ENCODE measurements around the gene BIRC7. TPM values are rescaled to one million over a fixed set of nuclear protein-coding genes. Genes with fewer than 3 reads are reported as not detected.

BIRC7 gene
- polyA plus RNA-seq, 3 donors from 2014 or later, result not detected

DNA sequence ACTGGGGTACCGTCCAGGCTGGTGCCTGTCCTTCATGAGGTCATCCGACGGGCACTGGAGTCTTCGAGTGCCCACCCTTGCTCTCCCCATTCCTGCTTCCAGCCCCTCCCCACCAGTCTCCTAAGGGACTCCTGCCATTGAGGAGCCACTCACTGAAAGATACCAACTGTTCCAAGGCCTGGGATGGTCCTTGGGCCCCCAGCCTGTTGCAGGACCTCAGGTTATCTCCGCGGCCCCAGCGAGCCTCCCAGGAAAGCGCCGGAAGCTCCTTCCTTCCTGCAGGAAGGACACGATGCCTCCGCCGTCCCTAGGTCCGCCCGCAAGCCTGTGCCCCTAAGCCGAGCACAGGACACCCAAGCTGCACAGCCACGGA lies 17.3 kb downstream of the BIRC7 start:
- Mint-ChIP-seq H3K36me3 (no peaks in the 10 kb centered on the region), H3K9me3 (no peaks in the 10 kb centered on the region), H3K4me3 (peak overlapping the region in 2 of 5 donors; percentile 24 to 38), H3K4me1 (peaks cover 0 to 4% of the 10 kb centered on the region in 2 donors), H3K27ac (no peak overlapping the region), H3K27me3 (ENCODE audit: low read depth in 3 of 3) (peaks cover 15 to 18% (median 18%) of the 10 kb centered on the region in 3 donors)
- no peak for DNase-seq

DNA sequence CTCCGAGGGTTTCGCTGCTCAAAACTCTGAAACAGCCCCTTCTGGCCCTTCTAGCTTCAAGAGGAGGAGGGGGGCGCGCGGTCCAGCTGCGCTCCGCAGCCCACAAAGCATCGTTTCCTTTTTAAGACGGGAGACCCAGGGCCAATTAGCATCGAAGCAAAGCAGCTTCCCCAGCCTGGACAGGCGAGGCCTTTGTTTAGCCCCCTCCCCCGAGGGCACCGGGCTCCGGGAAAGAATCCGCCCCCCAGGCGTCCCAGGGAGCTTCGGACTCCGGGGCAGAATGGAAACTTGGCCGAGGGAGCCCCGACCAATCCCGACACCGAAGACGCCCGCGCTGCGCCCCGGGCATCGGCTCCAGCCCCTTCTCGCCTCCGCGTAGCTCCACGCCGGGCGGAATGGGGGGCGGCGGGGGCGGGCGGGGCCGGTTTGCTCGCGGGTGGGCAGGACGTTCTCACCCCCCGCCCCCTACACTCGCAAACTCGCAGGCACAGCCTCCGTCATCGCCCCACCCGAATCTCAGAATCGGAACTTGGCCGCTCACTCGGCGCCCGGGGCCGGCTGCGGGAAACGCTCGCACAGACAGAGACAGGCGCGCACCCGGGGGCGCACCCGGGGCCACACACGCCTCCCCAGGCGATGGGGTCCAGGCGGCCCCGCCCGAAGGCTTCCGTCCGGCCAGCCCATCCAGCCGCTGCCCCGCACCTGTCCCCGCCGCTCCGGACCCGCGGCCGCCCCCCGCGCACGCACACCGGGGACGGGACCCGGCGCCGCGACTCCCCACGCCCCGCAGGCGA lies 17.9 kb downstream of the BIRC7 start:
- no peaks in the 10 kb centered on the region for H3K9me3 Mint-ChIP-seq
- peaks cover 0 to 4% of the 10 kb centered on the region in 2 donors for H3K4me1 Mint-ChIP-seq
- no peaks in the 10 kb centered on the region for H3K36me3 Mint-ChIP-seq
- H3K4me3 Mint-ChIP-seq, result no peak overlapping the region
- no peak for DNase-seq
- no peak overlapping the region for H3K27ac Mint-ChIP-seq
- H3K27me3 Mint-ChIP-seq (ENCODE audit: low read depth in 3 of 3), result peaks cover 15 to 17% (median 15%) of the 10 kb centered on the region in 3 donors

DNA sequence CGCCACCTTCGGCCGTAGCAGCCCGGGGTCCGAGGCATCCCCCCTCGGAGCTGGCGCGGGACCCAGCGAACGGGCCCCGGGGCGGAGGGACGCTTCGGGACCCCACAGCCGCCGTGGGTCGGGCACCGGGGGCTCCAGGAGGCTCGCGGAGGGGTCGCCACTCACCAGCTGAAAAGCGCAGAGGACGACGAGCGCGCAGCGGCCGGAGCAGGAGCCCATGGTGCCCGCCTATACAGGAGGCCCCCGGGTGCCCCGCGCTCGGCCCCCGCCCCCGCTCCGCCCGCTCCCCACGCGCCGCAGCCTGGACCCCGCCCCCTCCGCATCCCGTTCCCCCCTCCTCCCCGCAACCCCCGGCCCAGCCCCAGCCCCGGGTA lies 18.5 kb downstream of the BIRC7 start, which contains the start of gene NKAIN4:
NKAIN4 (minus strand) TSS at position 232 of the 374 bp plus-strand sequence; CDS start at position 219, 13 bp downstream.
- H3K4me3 Mint-ChIP-seq, result peak within 1 kb of the TSS in 1 of 5 donors; percentile 20
- H3K27ac Mint-ChIP-seq, result no peak within 1 kb of the TSS
- peaks cover 14 to 15% (median 14%) of the 10 kb centered on the region in 3 donors for H3K27me3 Mint-ChIP-seq (ENCODE audit: low read depth in 3 of 3)
- no peaks in the 10 kb centered on the region for H3K36me3 Mint-ChIP-seq
- H3K4me1 Mint-ChIP-seq, result peaks cover 0 to 4% of the 10 kb centered on the region in 2 donors
- no peaks in the 10 kb centered on the region for H3K9me3 Mint-ChIP-seq
- no peak for DNase-seq

DNA sequence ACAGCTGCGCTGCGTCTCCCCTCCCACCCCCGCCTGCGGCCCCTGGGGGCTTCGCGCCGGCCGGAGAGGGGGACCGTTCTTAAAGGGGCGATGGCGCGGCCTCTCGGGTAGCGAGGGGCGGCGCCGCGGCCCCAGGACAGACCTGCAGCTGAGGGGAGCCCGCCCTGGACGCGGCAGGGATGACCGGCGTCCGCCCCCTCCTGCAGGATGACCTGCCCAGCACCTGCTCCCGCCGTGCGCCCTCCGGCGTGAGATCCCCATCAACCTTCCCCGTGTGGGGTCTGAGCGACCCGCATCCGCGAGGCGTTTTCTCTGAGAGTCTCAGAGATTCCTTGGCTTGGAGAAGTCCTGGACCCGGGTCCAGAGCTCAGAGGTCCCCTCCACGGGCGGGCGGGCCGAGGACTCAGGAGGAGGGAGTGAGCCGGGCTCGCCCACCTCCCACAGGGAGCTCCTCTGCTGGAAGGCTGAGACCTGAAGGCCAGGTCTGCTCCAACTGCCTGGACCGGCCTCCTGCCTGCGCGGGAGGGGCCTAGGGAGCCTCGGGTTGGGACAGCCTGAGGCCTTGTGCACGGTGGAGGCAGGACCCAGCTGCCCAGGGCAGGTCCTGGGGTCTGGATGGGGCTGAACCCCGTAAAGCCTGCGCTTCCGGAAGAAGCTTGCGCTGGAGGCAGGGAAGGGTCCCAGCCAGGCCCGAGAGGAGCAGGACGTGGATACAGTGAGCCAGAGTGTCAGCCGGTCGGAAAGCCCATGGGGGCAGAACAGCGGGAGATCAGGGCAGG lies 19.1 kb downstream of the BIRC7 start:
- Mint-ChIP-seq H3K27me3 (ENCODE audit: low read depth in 3 of 3) (peaks cover 14 to 15% (median 14%) of the 10 kb centered on the region in 3 donors), H3K4me1 (peaks cover 0 to 4% of the 10 kb centered on the region in 2 donors), H3K36me3 (no peaks in the 10 kb centered on the region), H3K9me3 (no peaks in the 10 kb centered on the region), H3K4me3 (peak overlapping the region in 1 of 5 donors; percentile 20), H3K27ac (no peak overlapping the region)
- DNase-seq, result no peak

DNA sequence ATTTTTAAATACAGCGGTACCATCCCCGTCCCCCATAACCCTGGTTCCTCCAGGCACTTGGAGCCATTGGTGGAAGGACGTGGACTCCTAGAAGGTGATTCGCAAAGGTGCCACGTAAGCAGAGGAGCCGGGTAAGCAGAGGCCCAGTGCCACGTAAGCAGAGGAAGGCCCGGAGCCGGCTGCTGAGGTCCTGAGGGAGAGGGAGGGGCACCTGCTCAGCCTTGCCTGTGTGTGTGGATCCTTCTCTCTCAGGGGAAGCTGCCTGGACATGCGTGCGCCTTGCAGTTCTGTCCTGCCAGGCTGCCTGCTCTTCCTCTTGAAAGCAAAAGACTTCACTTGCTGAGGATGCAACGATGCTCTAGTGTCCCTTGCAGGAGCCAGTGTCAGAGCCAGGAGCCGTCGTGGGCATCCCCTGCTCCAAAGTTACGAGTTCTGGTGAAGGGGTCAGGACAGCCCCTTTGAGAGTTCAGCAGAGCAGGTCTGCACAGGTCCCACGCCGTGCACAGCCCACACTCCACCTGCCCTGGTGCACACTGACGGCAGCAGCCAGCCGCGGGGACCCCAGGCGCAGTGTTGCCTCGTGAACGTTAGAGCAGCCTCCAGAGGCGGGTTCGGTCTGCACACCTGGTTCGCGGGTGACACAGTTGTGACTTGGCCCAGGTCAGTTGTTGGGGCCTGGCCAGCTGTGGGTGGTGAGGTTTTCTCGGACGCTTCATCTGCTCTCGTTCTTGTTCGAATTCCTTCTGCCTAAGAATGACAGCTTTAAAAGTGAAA lies 20.4 kb downstream of the BIRC7 start:
- no peak for DNase-seq
- no peaks in the 10 kb centered on the region for H3K9me3 Mint-ChIP-seq
- no peak overlapping the region for H3K4me3 Mint-ChIP-seq
- H3K36me3 Mint-ChIP-seq, result no peaks in the 10 kb centered on the region
- H3K4me1 Mint-ChIP-seq, result peaks cover 0 to 4% of the 10 kb centered on the region in 2 donors
- H3K27me3 Mint-ChIP-seq (ENCODE audit: low read depth in 3 of 3), result peaks cover 13 to 15% (median 13%) of the 10 kb centered on the region in 3 donors
- no peak overlapping the region for H3K27ac Mint-ChIP-seq

DNA sequence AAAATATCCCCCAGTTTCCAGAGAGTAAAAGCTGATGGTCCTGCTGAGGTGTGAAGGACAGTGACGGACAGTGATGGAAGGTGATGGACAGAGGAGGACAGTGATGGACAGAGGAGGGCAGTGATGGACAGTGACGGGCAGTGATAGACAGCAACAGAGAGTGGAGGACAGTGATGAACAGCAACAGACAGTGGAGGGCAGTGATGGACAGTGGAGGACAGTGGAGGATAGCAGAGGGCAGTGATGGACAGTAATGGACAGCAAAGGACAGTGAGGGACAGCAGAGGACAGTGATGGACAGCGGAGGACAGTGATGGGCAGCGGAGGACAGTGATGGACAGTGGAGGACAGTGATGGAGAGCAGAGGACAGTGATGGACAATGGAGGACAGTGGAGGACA lies 21.2 kb downstream of the BIRC7 start:
- Mint-ChIP-seq H3K36me3 (no peaks in the 10 kb centered on the region), H3K9me3 (no peaks in the 10 kb centered on the region), H3K27me3 (ENCODE audit: low read depth in 3 of 3) (peaks cover 10 to 15% (median 13%) of the 10 kb centered on the region in 3 donors), H3K27ac (peak overlapping the region in 1 of 6 donors; percentile 19), H3K4me3 (no peak overlapping the region), H3K4me1 (peaks cover 0 to 6% of the 10 kb centered on the region in 2 donors)
- DNase-seq, result no peak

DNA sequence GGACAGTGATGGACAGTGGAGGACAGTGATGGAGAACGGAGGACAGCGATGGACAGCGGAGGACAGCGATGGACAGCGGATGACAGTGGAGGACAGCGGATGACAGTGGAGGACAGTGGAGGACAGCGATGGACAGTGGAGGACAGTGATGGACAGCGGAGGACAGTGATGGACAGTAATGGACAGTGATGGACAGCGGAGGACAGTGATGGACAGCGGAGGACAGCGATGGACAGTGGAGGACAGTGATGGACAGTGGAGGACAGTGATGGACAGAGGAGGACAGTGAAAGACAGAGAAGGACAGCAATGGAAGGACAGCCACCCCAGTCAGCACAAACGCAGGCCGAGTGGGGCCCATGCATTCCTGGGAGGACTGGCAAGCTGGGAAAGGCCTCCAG lies 21.9 kb downstream of the BIRC7 start:
- Mint-ChIP-seq H3K36me3 (no peaks in the 10 kb centered on the region), H3K4me1 (peaks cover 0 to 8% of the 10 kb centered on the region in 2 donors), H3K4me3 (no peak overlapping the region), H3K27me3 (ENCODE audit: low read depth in 3 of 3) (peaks cover 9 to 15% (median 9%) of the 10 kb centered on the region in 3 donors), H3K9me3 (no peaks in the 10 kb centered on the region), H3K27ac (no peak overlapping the region)
- no peak for DNase-seq

DNA sequence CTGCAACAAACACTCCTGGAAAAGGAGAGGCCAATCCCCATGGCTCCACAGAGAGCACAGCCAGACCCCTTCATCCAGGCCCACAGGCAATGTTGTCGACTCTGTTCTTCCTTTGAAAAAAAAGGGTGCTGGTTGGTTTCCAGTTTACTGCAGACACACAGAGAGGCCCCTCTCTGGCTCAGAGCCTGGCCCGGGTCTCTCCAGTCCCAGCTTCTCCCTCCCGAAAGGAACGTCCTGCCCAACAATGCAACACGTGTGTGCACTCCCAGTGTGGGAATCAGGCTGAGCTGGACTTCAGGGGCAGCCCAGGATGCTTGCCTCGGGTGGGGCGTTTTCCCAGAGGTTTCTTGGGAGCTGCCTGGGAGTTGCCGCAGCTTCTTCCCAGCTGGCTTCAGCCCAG lies 23.1 kb downstream of the BIRC7 start:
- peaks cover 2 to 13% (median 4%) of the 10 kb centered on the region in 3 donors for H3K27me3 Mint-ChIP-seq (ENCODE audit: low read depth in 3 of 3)
- no peak overlapping the region for H3K27ac Mint-ChIP-seq
- peaks cover 0 to 4% of the 10 kb centered on the region in 2 donors for H3K4me1 Mint-ChIP-seq
- no peak for DNase-seq
- H3K4me3 Mint-ChIP-seq, result no peak overlapping the region
- no peaks in the 10 kb centered on the region for H3K36me3 Mint-ChIP-seq
- H3K9me3 Mint-ChIP-seq, result no peaks in the 10 kb centered on the region

DNA sequence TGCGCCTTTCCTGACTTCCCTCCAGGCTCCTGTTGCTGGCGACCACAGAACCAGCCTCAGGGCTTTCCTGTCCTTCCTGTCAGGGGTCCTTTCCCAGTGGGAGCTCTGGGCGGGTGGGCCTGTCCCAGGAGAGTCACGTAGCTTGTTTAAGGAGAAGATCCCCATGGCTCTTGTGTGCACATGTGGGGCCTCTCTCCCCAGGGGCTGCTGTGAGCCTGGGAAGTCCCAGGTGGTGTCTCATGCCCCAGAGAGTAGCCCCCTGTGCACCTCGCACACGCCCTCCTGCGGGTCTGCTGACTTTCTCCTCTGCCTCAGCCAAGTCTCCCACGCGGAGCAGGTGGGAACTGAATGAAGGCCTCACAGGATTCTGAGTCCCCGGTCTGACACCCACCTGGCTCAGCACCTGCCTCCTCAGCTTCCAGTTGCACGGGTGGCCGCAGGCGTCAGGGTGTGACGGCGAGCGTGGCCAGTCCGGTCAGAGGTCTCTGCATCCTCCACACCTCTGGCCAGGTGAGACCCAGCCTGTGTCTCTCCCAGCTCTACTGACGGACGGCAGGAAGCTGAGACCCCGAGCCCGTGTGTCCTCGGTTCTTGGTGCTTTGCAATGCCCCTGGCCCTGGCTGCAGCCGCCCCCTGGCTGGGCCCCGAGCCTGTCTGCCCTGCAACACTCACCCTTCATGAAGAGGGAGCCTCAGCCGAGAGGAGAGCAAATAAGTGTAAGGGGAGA lies 24.2 kb downstream of the BIRC7 start:
- Mint-ChIP-seq H3K36me3 (no peaks in the 10 kb centered on the region), H3K27ac (no peak overlapping the region), H3K27me3 (ENCODE audit: low read depth in 3 of 3) (peaks cover 2 to 16% (median 2%) of the 10 kb centered on the region in 3 donors), H3K4me3 (no peak overlapping the region), H3K4me1 (peaks cover 0 to 4% of the 10 kb centered on the region in 2 donors), H3K9me3 (no peaks in the 10 kb centered on the region)
- no peak for DNase-seq

DNA sequence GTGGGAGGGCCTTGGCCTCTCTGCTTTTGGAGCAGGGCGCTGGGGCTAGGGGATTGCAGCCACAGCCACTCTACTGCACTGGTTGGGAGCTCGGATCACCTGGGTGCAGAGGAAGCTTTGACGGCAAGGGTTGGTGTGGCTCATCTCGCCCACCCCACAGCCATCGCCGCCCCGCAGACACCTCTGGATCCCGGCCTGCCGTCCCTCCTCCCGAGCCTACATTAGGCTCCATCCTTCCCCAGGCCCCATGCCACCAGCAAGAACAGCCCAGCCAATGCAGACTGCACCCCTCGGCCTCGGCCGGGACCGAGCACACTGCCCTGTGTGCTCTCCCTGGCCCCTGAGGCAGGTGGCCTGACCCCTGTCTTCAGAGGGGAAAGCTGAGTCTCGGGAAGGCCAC lies 24.8 kb downstream of the BIRC7 start:
- no peak overlapping the region for H3K4me3 Mint-ChIP-seq
- no peaks in the 10 kb centered on the region for H3K9me3 Mint-ChIP-seq
- no peaks in the 10 kb centered on the region for H3K36me3 Mint-ChIP-seq
- peaks cover 2 to 12% (median 4%) of the 10 kb centered on the region in 3 donors for H3K27me3 Mint-ChIP-seq (ENCODE audit: low read depth in 3 of 3)
- no peak overlapping the region for H3K27ac Mint-ChIP-seq
- no peak for DNase-seq
- H3K4me1 Mint-ChIP-seq, result peaks cover 0 to 4% of the 10 kb centered on the region in 2 donors

DNA sequence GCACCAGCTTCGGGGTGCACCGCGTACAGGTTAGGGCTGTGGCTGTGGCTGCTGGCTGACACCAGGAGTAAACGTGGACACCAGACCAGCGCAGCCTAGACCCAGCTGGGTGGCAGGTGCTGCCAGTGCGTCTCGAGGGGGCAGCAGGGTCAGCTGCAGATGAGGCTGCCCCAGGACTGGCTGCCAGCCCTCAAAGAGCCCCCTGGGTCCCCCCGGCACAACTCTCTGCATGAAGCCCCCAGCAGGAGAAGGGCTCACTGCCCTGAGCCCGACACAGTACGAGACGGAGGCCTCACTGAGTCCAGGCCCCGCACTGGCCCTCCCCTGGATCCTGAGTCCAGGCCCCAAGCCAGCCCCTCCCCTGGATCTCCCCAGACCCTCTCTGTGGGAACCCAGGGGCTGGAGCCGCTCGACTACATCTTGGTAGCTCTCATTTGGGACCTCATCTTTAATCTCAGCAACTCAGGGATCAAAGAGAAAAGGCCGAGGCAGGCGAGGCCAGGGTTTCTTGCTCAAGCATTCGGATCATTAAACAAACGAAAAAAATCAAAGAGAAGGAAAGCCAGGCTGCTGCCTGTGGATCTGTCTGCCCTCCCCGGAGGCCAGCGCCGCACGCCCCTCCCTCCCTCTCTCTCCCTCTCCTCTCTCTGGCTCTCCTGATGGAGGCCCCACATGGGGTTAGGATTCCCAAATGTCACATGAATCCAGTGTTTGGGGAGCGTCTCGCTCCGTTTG lies 25.5 kb downstream of the BIRC7 start:
- Mint-ChIP-seq H3K36me3 (no peaks in the 10 kb centered on the region), H3K4me1 (peaks cover 0 to 4% of the 10 kb centered on the region in 2 donors), H3K27ac (no peak overlapping the region), H3K27me3 (ENCODE audit: low read depth in 3 of 3) (peaks cover 2 to 9% (median 4%) of the 10 kb centered on the region in 3 donors), H3K9me3 (no peaks in the 10 kb centered on the region), H3K4me3 (no peak overlapping the region)
- DNase-seq, result no peak

DNA sequence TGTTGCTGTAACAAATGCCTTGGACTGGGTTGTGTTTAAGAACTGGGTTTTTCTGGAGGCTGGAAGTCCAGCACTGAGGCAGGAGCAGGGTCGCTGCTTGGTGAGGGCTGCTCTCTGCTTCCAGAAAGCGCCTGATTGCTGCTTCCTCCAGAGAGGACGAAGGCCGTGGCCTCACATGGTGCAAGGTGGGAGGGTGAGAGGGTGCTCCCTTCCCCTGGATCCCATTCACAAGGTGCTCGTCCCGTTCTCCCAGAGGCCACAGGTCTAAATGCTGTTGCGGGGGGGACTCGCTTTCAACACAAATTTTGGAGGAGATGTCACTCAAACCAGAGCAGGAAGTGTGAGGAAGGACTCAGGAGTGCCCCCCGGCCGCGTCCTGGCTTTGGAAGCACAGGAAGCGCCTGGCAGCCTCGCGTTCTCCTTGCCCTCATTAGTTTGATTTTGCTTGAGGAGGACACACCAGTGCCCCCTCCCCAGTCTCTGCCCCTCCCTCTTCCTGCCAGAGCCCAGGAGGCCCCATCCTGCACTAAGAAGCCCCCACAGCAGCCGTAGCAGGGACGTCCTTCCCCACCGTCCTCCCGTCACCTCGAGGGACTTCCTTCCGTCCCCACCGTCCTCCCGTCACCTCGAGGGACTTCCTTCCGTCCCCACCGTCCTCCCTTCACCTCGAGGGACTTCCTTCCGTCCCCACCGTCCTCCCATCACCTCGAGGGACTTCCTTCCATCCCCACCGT lies 26.3 kb downstream of the BIRC7 start:
- Mint-ChIP-seq H3K36me3 (no peaks in the 10 kb centered on the region), H3K4me1 (peaks cover 0 to 4% of the 10 kb centered on the region in 2 donors)

More for the DNA sequence above, 26.3 kb downstream of the BIRC7 start:
- Mint-ChIP-seq H3K4me3 (peak overlapping the region in 2 of 5 donors; percentile 27 to 52), H3K9me3 (no peaks in the 10 kb centered on the region), H3K27me3 (ENCODE audit: low read depth in 3 of 3) (peaks cover 2 to 9% (median 4%) of the 10 kb centered on the region in 3 donors), H3K27ac (peak overlapping the region in 1 of 6 donors; percentile 70)
- no peak for DNase-seq

Measured in immature natural killer cell (primary cell).